Measurements from ENCODE around the gene ELF2.
"Not testable (repeated sequence)": the region's sequence is repeated elsewhere in the genome, so short reads cannot be mapped to it uniquely, and the experiment has no call there.

Gene ELF2

DNA sequence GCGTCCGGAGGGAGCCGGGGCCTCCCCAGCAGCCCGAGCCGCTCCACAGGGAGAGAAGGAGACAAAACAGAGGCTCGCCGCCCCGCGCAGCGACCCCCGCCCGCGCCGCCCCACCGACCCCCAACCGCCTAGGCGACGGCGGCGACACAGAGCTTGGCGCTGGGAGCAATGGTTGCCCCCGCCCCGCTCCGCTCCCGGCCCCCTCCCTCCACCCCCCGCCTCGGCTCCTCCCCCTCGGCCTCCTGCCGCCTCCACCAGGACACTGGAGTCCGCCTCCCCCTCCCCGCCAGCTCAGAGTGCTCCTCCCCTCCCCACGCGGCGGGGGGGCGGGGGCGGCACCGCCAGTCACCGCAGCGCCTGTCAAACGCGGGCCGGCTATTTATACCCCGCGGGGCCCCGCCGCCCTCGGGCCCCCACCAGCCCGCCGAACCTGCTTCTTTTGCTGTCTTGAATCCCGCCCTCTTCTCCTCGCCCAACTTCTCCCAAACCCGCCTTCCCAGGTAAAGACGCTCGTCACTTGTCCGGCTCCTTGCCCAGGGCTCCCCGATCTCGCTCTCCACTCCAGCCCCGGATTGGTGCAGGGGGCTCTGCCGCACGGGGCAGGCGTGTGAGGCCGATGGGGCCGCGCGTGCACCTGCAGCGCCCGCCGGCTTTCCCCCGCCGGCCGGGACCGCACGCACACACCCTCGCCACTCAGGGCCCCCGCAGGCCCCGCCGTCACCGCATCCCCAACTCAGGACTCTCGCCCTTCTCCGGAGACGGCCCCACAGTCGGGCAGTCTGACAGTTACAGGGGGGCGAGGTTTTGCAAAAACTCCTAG is at the start of gene ELF2:
Gene ELF2 (minus strand): TSS at position 170 of the 820 bp plus-strand sequence. CDS start 39,517 bp downstream, outside the sequence.
- peak; percentile 90 for DNase-seq (ENCODE audit: low spot score)

DNA sequence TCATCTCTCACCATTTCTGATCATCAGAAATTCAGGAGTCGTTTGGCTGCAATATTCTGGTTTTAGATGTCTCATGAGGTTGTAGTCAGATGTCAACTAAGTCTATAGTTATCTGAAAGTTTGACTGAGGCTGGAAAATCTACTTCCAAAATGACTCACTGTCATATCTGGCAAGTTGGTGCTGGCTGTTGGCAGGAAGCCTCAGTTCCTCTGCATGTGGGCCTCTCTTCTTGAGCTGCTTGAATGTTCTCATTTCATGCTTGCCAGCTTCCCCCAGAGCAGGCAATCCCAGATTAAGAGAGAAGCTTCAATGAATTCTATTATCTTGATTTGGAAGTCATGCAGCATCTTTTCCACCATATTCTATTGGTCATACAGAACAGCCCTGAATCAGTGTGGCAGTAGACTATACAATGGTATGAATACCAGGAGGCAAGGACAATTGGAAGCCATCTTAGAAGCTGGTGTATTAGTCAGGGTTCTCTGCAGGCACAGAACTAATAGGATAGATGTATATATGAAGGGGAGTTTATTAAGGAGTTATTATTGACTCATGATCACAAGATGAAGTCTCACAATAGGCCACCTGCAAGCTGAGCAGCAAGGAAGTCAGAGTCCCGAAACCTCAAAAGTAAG is 46.8 kb upstream of the ELF2 start:
- DNase-seq (ENCODE audit: low spot score), result no peak

DNA sequence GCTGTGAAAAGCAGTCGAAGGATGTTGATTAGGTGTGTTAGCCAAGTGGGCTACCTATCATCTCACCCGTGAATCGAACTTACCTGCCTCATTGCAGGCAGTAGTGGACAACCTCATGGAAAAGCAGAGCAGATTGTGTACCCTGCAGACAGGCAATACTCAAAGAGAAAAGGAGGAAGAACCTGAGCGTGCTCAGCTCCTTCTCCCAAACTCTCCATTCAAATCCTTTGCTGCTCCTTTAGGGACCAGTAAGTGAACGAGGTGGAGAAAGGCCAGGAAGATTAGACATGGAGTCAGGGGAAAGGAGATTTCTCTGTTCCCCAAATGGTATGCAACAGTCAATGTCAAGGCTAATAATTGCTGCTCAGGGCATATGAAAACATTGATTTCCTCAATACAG is 45.2 kb upstream of the ELF2 start:
- no peak for DNase-seq (ENCODE audit: low spot score)

DNA sequence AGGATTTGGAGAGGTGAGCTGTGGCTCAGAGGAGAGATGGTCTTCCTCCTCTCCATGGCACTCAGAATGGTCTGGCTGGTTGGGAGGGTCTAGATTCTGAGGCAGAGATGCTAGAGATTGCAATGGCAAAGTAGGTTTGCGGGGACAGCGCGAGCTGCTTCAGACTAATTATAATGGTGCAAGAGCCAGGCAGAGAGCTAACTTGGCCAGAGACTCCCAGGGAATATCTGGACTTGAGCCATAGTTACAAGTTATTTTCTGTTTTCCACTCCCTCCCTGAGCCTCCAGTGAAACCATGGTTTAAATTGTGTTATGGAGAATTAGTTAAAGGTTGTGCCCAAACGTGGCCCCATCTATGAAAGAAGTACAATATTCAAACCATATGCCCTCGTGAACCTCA is 44.7 kb upstream of the ELF2 start:
- no peak for DNase-seq (ENCODE audit: low spot score)

DNA sequence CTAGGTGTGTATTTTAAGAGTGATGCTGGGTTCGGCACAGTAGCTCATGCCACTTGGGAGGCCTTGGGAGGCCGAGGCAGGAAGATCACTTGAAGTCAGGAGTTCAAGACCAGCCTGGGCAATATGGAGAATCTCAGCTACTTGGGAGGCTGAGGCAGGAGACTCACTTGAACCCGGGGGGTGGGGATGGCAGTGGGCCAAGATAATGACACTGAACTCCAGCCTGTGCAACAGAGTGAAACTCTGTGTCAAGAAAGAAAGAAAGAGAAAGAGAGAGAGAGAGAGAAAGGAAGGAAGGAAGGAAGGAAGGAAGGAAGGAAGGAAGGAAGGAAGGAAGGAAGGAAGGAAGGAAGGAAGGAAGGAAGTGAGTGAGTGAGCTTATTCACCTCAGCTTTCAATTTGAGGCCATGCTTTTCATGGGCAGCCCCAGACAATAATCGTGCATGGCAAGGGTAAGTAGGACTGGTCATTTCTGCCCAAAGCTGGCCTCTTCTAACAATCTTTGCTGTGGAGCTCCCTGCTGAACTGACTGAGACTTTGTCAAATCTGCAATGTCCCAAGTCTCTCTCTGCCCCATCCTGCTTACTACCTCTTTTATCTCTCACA is 42.5 kb upstream of the ELF2 start:
- no peak for DNase-seq (ENCODE audit: low spot score)

DNA sequence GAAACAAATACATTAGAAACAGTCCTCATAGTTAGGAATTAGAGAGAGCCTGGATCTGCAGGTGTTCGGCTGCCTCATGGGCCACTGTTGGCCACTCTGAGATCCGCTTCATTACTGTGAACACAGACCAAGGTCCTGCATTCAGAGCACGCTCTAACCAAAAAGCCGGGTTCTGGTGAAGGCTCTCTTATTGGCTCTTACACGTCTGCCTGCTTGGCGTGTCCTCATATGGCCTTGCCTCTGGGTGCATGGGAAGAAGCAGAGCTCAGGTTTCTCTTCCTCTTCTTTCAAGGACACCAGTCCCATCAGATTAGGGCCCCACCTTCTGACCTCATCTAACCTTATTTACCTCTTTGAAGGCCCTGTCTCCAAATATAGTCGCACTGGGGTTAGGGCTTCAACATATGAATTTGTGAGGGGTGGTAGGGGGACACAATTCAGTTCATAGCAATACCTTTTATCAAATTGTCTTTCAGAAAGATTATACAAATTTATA is 37.1 kb upstream of the ELF2 start:
- DNase-seq (ENCODE audit: low spot score), result peak; percentile 49

DNA sequence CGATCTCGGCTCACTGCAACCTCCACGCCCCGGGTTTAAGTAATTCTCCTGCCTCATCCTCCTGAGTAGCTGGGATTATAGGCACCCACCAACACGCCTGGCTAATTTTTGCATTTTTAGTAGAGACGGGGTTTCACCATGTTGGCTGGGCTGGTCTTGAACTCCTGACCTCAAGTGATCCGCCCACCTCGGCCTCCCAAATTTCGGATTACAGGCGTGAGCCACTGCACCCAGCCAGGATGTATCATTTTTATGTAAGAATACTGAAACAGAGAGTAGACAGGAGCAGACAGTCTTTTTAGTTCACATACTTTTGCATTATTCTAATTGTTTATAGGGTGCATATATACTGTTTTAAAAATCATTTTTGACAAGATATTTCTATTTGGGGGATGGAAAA is 36.6 kb upstream of the ELF2 start:
- not testable (repeated sequence) for DNase-seq (ENCODE audit: low spot score)

DNA sequence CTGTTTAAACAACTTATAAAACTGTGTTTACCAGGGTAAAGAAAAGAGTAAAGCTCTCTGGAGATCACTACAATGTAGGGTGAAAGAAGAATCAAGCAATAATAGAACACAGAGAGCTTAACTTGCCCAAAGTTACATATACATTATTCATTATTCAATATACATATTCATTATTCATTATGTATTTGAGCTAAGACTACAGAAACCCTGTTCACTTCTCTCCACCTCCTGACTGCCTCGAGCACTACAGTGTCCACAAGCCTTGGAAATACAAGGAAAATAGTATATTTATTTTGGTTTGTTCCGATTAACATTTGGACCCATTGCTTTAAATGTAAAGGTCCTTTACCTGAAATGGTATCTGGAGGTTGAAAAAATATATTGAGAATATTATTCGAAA is 35.9 kb upstream of the ELF2 start:
- DNase-seq (ENCODE audit: low spot score), result no peak

DNA sequence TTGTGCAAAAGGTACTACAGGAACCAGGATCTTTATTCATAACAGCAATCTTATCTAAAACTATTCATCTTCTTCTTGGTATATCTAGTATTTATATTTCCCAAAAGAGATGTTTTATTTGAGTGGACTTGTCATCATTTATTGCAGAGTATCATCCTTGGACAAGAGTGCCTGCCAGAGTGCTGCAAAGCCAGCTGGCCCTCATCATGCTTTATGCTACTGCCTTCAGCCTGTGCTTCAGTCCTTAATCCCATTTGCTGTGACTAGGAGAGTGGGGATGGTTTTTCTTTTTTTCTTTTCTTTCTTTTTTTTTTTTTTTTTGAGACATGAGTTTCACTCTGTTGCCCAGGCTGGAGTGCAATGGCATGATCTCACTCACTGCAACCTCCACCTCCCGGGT is 33.5 kb upstream of the ELF2 start:
- no peak for DNase-seq (ENCODE audit: low spot score)

DNA sequence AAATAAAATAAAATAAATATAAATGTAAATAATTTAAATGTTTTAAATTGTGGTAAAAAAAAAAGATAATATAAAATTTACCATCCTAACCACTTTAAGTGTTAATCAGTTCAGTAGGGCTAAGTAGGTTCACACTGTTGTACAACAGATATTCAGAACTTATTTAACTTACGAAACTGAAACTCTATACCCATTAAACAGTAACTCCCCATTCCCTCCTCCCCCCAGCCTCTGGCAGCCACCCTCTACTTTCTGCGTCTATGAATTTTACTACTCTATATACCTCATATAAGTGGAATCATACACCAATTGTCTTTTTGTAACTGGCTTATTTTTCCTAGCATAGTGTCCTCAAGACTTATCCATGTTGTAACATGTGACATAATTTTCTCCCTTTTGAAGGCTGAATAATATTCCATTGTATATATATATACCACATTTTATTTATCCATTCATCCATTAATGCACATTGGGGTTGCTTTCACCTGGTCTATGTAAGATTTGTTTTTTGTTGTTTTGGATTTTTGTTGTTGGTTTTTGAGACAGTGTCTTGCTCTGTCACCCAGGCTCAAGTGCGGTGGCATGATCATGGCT is 32.5 kb upstream of the ELF2 start:
- DNase-seq (ENCODE audit: low spot score), result no peak

DNA sequence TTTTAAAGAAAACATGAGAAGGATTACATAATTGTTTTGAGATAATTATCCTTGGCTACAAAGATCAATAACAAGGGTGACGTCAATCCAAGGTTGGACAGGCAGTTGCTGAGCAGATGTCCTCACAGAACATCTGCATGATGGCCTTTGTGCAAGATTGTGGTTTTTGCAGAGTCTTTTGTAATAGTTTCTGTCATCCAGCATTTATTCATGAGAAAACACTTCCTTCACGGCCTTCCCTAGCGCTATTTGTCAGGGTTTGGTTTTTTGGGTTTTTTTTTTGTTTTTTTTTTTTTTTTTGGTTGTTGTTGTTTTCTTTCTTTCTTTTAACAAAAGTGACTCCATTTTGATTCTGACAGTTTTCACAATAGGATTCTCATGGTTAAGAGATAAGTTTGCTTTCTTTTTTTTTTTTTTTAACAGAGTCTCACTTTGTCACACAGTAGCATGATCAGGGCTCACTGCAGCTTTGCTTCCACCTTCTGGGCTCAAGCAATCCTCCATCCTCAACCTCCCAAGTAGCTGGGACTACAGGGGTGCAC is 31.5 kb upstream of the ELF2 start:
- no peak for DNase-seq (ENCODE audit: low spot score)

DNA sequence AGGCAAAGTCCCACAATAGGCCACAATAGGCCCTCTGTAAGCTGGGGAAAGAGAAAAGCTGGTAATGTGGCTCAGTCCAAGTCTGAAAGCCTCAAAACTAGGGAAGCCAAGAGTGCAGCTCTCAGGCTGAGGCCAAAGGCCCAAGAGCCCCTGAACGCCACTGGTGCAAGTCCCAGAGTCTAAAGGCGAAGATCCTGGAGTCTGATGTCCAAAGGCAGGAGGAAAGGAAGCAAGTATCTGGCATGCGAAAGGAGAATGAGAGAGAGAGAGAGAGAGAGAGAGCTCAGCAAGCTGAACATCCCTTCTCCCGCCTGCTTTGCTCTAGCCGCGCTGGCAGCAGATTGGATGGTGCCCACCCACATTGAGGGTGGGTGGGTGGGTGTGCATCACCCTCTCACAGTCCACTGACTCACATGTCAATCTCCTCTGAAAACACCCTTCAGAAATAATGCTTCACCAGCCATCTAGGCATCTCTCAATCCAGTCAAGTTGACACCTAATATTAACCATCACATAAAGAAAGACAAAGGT is 30.9 kb upstream of the ELF2 start:
- DNase-seq (ENCODE audit: low spot score), result no peak

DNA sequence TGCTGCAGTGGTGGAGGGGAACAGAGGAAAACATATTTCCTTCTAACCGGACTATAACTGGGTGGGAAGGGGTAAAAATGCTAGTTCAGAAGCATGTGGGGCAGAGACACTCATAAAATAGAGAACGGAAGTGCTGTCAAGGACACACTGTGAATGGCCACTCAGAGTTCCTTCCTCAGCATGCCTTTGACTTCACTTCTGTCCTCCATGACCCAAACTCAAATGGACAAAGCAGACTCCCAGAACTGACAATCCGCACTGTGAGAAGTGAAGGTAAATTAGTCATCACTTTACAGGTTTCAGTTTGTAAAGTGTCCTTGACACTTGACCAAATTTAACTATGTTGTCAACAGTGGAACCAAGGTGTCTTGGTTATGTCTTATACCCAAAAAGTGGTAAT is 30.2 kb upstream of the ELF2 start:
- no peak for DNase-seq (ENCODE audit: low spot score)

DNA sequence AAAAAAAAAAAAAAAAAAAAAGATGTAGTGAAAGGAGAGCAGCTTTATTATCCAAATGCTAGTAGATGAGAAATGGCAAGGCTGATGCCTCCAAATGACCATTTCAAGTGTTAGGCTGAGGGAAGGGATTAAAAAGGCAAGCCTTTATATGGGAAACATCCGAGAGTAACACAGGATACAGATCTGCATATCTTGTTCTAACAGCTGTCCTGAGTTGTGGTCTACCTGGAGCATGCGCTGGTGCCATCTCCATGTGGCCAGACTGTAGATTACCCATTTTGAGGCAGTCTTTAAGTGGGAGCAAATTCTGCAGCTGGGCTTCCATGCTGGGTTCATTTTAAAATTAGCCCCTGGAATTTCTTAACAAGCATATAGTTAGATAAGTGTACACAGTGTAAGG is 26.0 kb upstream of the ELF2 start:
- DNase-seq (ENCODE audit: low spot score), result no peak

DNA sequence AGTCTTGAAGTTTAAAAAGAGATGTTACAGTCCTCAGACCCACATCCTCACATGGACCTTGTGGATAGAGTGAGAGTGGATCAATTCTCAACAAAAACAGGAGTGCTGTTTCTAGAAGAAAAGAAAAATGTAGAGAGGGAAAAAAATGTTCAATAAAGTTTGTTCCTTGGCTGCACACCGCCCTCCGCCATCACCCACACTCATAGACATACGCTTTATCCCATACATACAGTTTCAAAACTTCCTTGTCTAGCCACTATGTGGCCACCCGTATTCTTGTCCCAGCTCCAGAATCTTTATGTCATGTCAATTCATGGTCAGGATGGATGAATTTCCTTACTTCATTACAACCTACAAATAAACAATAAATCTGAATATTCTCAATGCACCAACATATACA is 23.5 kb upstream of the ELF2 start:
- no peak for DNase-seq (ENCODE audit: low spot score)

DNA sequence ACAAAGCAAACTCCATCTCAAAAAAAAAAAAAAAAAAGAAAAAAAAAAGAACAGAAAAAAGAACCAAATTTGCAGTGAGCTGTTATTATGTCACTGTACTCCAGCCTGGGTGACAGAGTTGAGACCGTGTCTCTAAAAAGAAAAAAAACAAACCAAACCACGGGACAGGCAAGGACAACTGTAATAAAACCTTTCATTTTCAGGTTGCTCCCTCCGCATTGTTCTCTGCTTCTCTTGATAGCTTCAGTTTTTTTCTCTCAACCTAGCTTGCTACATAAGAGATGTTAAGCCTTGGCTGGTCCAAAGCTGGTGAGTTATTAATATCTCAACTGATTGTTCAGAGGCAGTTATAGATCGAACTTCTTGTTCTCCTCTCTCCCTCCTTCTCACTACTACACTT is 23.1 kb upstream of the ELF2 start:
- DNase-seq (ENCODE audit: low spot score), result no peak

DNA sequence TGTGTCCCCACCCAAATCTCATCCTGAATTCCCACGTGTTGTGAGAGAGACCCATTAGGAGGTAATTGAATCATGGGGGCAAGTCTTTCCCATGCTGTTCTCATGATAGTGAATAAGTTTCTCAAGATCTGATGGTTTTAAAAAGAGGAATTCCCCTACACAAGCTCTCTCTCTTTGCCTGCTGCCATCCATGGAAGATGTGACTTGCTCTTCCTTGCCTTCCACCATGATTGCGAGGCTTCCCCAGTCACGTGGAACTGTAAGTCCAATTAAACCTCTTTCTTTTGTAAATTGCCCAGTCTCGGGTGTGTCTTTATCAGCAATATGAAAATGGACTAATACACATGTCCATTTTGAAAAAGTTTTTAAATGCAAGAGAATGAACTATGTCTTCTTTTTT is 20.2 kb upstream of the ELF2 start:
- not testable (repeated sequence) for DNase-seq (ENCODE audit: low spot score)

DNA sequence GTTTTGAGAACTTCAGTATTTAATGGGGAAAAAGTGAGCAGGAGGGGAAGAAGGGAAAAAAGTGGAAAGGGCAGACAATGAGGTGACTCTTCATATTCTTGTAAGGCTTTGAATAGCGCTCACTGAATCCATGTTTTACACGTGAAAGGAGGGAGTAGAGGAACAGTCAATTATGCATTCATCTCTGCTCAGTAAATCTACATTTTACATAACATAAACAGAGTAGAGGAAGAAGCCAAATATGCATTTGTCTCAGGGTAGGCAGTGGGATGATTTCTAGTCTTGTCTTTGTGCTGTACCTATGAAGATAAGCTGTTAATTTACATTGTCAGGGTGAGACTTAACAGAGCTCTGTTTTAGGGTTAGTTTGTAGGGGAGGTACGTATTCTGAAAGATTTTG is 19.4 kb upstream of the ELF2 start:
- no peak for DNase-seq (ENCODE audit: low spot score)

DNA sequence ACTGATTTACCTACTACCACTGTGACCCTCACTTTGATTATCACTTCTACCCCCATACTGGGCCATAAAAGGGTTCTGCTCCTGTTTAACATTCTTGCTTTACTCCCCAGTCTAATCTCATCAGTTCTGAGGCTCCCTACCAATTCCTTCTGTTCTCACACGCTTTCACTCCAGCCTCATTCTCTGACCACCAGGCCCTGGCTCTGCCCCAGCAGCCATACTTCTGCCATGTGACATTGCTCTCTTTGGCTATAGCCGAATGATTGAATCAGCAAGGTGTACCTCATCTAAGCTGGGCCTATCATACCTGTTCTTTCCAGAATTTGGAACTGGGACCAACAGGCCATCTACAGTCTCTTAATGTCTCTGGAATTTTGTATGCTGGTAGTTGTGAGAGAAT is 14.4 kb upstream of the ELF2 start:
- no peak for DNase-seq (ENCODE audit: low spot score)

DNA sequence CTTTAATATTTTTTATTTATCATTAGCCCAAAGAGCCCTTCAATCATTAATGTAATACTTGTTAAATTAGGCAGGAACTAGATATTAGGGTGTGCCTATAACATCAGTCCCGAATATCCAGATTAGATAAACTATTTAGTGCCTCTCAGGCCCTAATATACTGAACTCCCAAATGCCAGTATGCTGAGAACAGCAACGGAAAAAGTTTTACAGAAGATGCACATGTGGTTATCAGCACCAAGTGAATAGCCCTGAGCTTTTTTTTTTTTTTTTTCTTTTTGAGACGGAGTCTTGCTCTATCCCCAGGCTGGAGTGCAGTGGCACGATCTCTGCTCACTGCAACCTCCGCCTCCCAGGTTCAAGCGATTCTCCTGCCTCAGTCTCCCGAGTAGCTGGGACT is 13.0 kb upstream of the ELF2 start:
- DNase-seq (ENCODE audit: low spot score), result no peak

DNA sequence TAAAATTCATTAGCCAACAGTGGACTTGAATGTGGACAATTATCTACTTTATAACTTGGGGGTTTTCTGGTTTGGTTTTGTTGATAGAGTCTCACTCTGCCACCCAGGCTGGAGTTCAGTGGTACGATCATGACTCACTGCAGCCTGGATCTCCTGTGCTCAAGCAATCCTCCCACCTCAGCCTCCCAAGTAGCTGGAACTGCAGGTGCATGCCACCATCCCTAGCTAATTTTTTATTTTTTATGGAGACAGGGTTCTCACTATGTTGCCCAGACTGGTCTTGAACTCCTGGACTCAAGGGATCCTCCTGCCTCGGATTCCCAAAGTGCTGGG is 12.4 kb upstream of the ELF2 start:
- DNase-seq (ENCODE audit: low spot score), result no peak

DNA sequence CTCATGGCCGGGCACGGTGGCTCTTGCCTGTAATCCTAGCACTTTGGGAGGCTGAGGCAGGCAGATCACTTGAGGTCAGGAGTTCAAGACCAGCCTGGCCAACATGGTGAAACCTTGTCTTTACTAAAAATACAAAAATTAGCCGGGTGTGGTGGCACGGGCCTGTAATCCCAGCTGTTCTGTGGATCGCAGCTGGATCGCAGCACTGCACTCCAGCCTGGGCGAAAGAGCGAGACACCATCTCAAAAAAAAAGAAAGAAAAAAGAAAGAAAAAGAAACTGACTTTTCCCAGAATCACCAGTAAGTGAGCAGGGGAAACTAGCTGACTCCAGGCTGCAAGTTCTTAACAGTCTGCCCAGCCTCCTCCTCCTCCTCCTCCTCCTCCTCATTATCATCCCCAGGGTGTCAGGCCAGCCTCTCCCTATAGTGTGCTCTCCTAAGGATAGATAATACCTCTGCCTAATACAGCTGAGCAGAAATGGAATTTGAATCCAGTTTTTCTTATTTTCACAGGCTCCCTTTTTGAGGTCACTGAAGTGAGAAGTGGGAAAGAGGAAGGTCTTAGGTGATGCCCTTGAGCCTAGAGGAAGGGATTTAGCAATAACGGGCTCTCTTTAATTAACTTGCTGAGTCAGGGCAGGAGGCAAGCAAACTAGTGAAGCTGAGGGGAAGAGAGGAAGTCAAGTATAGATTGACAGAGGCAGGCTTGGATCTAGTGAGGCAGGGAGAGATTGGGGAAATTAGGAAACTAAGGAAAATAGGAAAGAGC is 11.8 kb upstream of the ELF2 start:
- DNase-seq (ENCODE audit: low spot score), result no peak
